Measurements from ENCODE around the gene LARGE1. TPM values are rescaled to one million over a fixed set of nuclear protein-coding genes. Genes with fewer than 3 reads are reported as not detected.
"Not testable (repeated sequence)": the region's sequence is repeated elsewhere in the genome, so short reads cannot be mapped to it uniquely, and the experiment has no call there.

LARGE1 gene
- polyA plus RNA-seq, 1 donor: 17.8 TPM

GRCh38 chr22:33380789-33381530, 539.3 kb downstream of the LARGE1 start:
- H3K4me1 ChIP-seq (ENCODE audit: control insufficient read depth, insufficient read depth, low read length): no peaks in the 10 kb centered on the region
- no peak overlapping the region for H3K27ac ChIP-seq (ENCODE audit: low read length)
- DNase-seq: no peak
- no peak overlapping the region for H3K4me3 ChIP-seq (ENCODE audit: low read length)
- no peaks in the 10 kb centered on the region for H3K27me3 ChIP-seq (ENCODE audit: control insufficient read depth, insufficient read depth, low read length)
- no peaks in the 10 kb centered on the region for H3K9me3 ChIP-seq (ENCODE audit: control insufficient read depth, low read depth, low read length)
- 100% methylated on average over 1 of the region's 4 CpGs for WGBS (ENCODE audit: insufficient coverage, low lambda C conversion rate)
- peaks cover 17% of the 10 kb centered on the region for H3K36me3 ChIP-seq (ENCODE audit: control insufficient read depth, insufficient read depth, low read length)

DNA sequence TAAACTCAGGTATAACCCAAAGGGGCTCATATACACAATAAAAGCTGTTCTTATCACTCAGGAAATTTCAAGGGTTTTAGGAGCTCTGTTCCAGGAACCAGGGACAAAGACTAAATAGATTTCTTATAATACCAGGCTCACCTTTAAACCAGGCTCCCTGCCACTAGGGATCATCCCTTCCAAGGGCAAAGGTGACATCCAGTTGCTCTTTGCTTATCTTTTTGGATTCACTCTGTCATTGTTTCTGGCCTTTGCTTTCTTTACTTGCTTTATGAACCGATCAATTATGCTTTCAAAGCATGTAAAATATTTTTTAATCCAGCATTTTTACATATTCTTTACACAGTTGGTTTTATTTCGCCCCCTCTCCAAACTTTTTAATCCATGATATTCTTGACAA, 540.4 kb downstream of the LARGE1 start:
- Histone ChIP-seq H3K36me3 (ENCODE audit: control insufficient read depth, insufficient read depth, low read length) (peaks cover 17% of the 10 kb centered on the region), H3K27me3 (ENCODE audit: control insufficient read depth, insufficient read depth, low read length) (no peaks in the 10 kb centered on the region), H3K4me1 (ENCODE audit: control insufficient read depth, insufficient read depth, low read length) (no peaks in the 10 kb centered on the region), H3K9me3 (ENCODE audit: control insufficient read depth, low read depth, low read length) (no peaks in the 10 kb centered on the region), H3K27ac (ENCODE audit: low read length) (no peak overlapping the region), H3K4me3 (ENCODE audit: low read length) (no peak overlapping the region)
- 94% methylated on average over 2 of the region's 2 CpGs for WGBS (ENCODE audit: insufficient coverage, low lambda C conversion rate)
- DNase-seq: no peak

- Histone ChIP-seq H3K27me3 (ENCODE audit: control insufficient read depth, insufficient read depth, low read length) (no peaks in the 10 kb centered on the region), H3K27ac (ENCODE audit: low read length) (no peak overlapping the region), H3K4me3 (ENCODE audit: low read length) (no peak overlapping the region), H3K9me3 (ENCODE audit: control insufficient read depth, low read depth, low read length) (no peaks in the 10 kb centered on the region), H3K36me3 (ENCODE audit: control insufficient read depth, insufficient read depth, low read length) (no peaks in the 10 kb centered on the region), H3K4me1 (ENCODE audit: control insufficient read depth, insufficient read depth, low read length) (no peaks in the 10 kb centered on the region)
- WGBS (ENCODE audit: insufficient coverage, low lambda C conversion rate): no CpG with 5 or more reads among the region's 1 CpG
- DNase-seq: no peak
These were observed 547.4 kb downstream of the LARGE1 start for GRCh38 chr22:33372875-33373274.

GRCh38 chr22:33363256-33363655, 557.0 kb downstream of the LARGE1 start:
- not testable (repeated sequence) for H3K27ac ChIP-seq (ENCODE audit: low read length); DNase-seq; H3K36me3 ChIP-seq (ENCODE audit: control insufficient read depth, insufficient read depth, low read length); H3K9me3 ChIP-seq (ENCODE audit: control insufficient read depth, low read depth, low read length); H3K4me1 ChIP-seq (ENCODE audit: control insufficient read depth, insufficient read depth, low read length); H3K4me3 ChIP-seq (ENCODE audit: low read length); H3K27me3 ChIP-seq (ENCODE audit: control insufficient read depth, insufficient read depth, low read length)
- 80% methylated on average over 1 of the region's 5 CpGs for WGBS (ENCODE audit: insufficient coverage, low lambda C conversion rate)

- Histone ChIP-seq H3K4me3 (ENCODE audit: low read length) (no peak overlapping the region), H3K27ac (ENCODE audit: low read length) (no peak overlapping the region), H3K27me3 (ENCODE audit: control insufficient read depth, insufficient read depth, low read length) (no peaks in the 10 kb centered on the region), H3K4me1 (ENCODE audit: control insufficient read depth, insufficient read depth, low read length) (no peaks in the 10 kb centered on the region), H3K9me3 (ENCODE audit: control insufficient read depth, low read depth, low read length) (no peaks in the 10 kb centered on the region), H3K36me3 (ENCODE audit: control insufficient read depth, insufficient read depth, low read length) (no peaks in the 10 kb centered on the region)
- DNase-seq: no peak
- WGBS (ENCODE audit: insufficient coverage, low lambda C conversion rate): no CpG with 5 or more reads among the region's 5 CpGs
These were observed 557.6 kb downstream of the LARGE1 start for GRCh38 chr22:33362702-33363101.

GRCh38 chr22:33361581-33361980, 558.7 kb downstream of the LARGE1 start:
- no peak for DNase-seq

DNA sequence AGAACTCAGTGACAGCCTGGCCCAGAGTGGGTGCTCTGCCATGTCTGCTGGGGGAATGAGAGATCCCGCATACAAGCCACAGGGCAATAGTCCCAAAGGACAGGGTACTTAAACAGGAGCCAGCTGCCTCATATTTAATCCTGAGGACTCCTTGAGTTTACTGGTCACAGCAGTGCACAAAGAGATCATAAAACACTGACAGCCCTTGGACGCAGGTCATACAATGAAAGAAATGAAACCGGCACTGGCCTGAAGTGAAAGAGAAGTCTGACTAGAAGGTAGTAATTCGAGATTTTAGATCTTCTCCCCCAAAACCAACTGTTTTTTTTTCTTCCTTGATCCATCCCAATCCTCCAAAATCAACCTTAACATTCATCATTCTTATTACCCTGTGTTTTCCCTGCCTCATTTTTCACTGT, 562.3 kb downstream of the LARGE1 start:
- Histone ChIP-seq H3K9me3 (ENCODE audit: control insufficient read depth, low read depth, low read length) (no peaks in the 10 kb centered on the region), H3K4me1 (ENCODE audit: control insufficient read depth, insufficient read depth, low read length) (no peaks in the 10 kb centered on the region), H3K4me3 (ENCODE audit: low read length) (no peak overlapping the region), H3K36me3 (ENCODE audit: control insufficient read depth, insufficient read depth, low read length) (no peaks in the 10 kb centered on the region), H3K27ac (ENCODE audit: low read length) (no peak overlapping the region), H3K27me3 (ENCODE audit: control insufficient read depth, insufficient read depth, low read length) (no peaks in the 10 kb centered on the region)
- no peak for DNase-seq
- WGBS (ENCODE audit: insufficient coverage, low lambda C conversion rate): 60% methylated on average over 1 of the region's 4 CpGs

More at GRCh38 chr22:33361581-33361980, 558.7 kb downstream of the LARGE1 start:
- Histone ChIP-seq H3K4me1 (ENCODE audit: control insufficient read depth, insufficient read depth, low read length) (no peaks in the 10 kb centered on the region), H3K36me3 (ENCODE audit: control insufficient read depth, insufficient read depth, low read length) (no peaks in the 10 kb centered on the region), H3K9me3 (ENCODE audit: control insufficient read depth, low read depth, low read length) (no peaks in the 10 kb centered on the region), H3K27ac (ENCODE audit: low read length) (no peak overlapping the region), H3K27me3 (ENCODE audit: control insufficient read depth, insufficient read depth, low read length) (no peaks in the 10 kb centered on the region), H3K4me3 (ENCODE audit: low read length) (no peak overlapping the region)

- no peak for DNase-seq
- no peaks in the 10 kb centered on the region for H3K9me3 ChIP-seq (ENCODE audit: control insufficient read depth, low read depth, low read length)
- H3K27ac ChIP-seq (ENCODE audit: low read length): no peak overlapping the region
- H3K27me3 ChIP-seq (ENCODE audit: control insufficient read depth, insufficient read depth, low read length): no peaks in the 10 kb centered on the region
- no peaks in the 10 kb centered on the region for H3K4me1 ChIP-seq (ENCODE audit: control insufficient read depth, insufficient read depth, low read length)
- no CpG with 5 or more reads among the region's 1 CpG for WGBS (ENCODE audit: insufficient coverage, low lambda C conversion rate)
- H3K4me3 ChIP-seq (ENCODE audit: low read length): no peak overlapping the region
- peaks cover 6% of the 10 kb centered on the region for H3K36me3 ChIP-seq (ENCODE audit: control insufficient read depth, insufficient read depth, low read length)
These were observed 565.3 kb downstream of the LARGE1 start for GRCh38 chr22:33354928-33355327.

GRCh38 chr22:33353502-33353901, 566.8 kb downstream of the LARGE1 start:
- H3K27ac ChIP-seq (ENCODE audit: low read length): no peak overlapping the region
- H3K4me1 ChIP-seq (ENCODE audit: control insufficient read depth, insufficient read depth, low read length): no peaks in the 10 kb centered on the region
- H3K36me3 ChIP-seq (ENCODE audit: control insufficient read depth, insufficient read depth, low read length): peaks cover 6% of the 10 kb centered on the region
- WGBS (ENCODE audit: insufficient coverage, low lambda C conversion rate): 80% methylated on average over 1 of the region's 4 CpGs
- no peaks in the 10 kb centered on the region for H3K9me3 ChIP-seq (ENCODE audit: control insufficient read depth, low read depth, low read length)
- no peak overlapping the region for H3K4me3 ChIP-seq (ENCODE audit: low read length)
- no peak for DNase-seq
- H3K27me3 ChIP-seq (ENCODE audit: control insufficient read depth, insufficient read depth, low read length): no peaks in the 10 kb centered on the region

- no peak for DNase-seq
- Histone ChIP-seq H3K9me3 (ENCODE audit: control insufficient read depth, low read depth, low read length) (no peaks in the 10 kb centered on the region), H3K27me3 (ENCODE audit: control insufficient read depth, insufficient read depth, low read length) (no peaks in the 10 kb centered on the region), H3K4me3 (ENCODE audit: low read length) (no peak overlapping the region), H3K36me3 (ENCODE audit: control insufficient read depth, insufficient read depth, low read length) (peaks cover 6% of the 10 kb centered on the region), H3K4me1 (ENCODE audit: control insufficient read depth, insufficient read depth, low read length) (no peaks in the 10 kb centered on the region), H3K27ac (ENCODE audit: low read length) (no peak overlapping the region)
- no CpG with 5 or more reads among the region's 1 CpG for WGBS (ENCODE audit: insufficient coverage, low lambda C conversion rate)
These were observed 567.5 kb downstream of the LARGE1 start for GRCh38 chr22:33352768-33353167.

DNA sequence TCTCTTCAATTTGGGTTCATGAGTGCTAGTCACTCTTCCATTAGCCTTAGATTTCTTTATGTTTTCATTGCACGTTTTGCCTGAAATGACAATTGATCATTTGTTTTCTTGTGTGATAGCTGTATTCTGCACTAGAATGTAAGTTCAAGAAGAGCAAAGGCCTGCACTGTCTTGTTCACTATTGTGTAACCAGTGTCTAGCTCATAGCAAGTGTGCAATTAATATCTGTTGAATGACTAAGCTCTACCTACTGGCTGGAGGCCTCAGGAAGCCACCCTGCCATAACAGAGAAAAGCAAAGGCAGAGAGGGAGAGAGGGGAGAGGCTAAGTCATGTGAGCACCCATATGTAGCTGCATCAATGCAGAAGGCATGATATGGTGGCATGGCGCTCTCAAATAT, 569.3 kb downstream of the LARGE1 start:
- Histone ChIP-seq H3K27me3 (ENCODE audit: control insufficient read depth, insufficient read depth, low read length) (no peaks in the 10 kb centered on the region), H3K4me3 (ENCODE audit: low read length) (no peak overlapping the region), H3K27ac (ENCODE audit: low read length) (no peak overlapping the region), H3K9me3 (ENCODE audit: control insufficient read depth, low read depth, low read length) (no peaks in the 10 kb centered on the region), H3K4me1 (ENCODE audit: control insufficient read depth, insufficient read depth, low read length) (no peaks in the 10 kb centered on the region), H3K36me3 (ENCODE audit: control insufficient read depth, insufficient read depth, low read length) (peaks cover 6% of the 10 kb centered on the region)
- DNase-seq: no peak
- WGBS (ENCODE audit: insufficient coverage, low lambda C conversion rate): 100% methylated on average over 1 of the region's 2 CpGs
